Activated naive CD4-positive, alpha-beta T cell treated with anti-CD3 and anti-CD28 coated beads, Interleukin-2, amount 50 U/mL, for 72 hours (primary cell): ENCODE data around the gene CCL7. TPM values are rescaled to one million over a fixed set of nuclear protein-coding genes. Genes with fewer than 3 reads are reported as not detected.
"Not testable (repeated sequence)": the region's sequence is repeated elsewhere in the genome, so short reads cannot be mapped to it uniquely, and the experiment has no call there.

Source experiments
- ATAC-seq, 2 donors: fragments of 150-1000 bp; cut with Tn5 transposase; 2 replicates each; pipeline ENCODE4 v1.10.0; 2021; ENCODE audit warnings: mild to moderate bottlenecking in 2 of 2, moderate library complexity in 2 of 2
- DNase-seq, 2 donors: peaks; one replicate each; pipeline ENCODE4 v3.0.0; 2021 to 2022; ENCODE audit warnings: low spot score in 2 of 2
- H3K27ac Mint-ChIP-seq, 2 donors: one replicate each; pipeline ENCODE4 v1.8.0; 2022; ENCODE audit warnings: mild to moderate bottlenecking in 2 of 2, mixed read lengths in 2 of 2
- H3K36me3 Mint-ChIP-seq, 2 donors: one replicate each; pipeline ENCODE4 v1.8.0; 2022; ENCODE audit warnings: mixed read lengths in 2 of 2
- H3K9me3 Mint-ChIP-seq, 2 donors: one replicate each; pipeline ENCODE4 v1.8.0; 2022; ENCODE audit warnings: mixed read lengths in 2 of 2
- total RNA-seq, 2 donors: library from RNA; stranded (reverse); gene quantifications; one replicate each; pipeline ENCODE4 v1.2.3, GENCODE V29; 2022

The CCL7 gene
- not detected for total RNA-seq

GRCh38 chr17:34269969-34270368 is at the start of gene CCL7:
Gene CCL7 (plus strand): TSS chr17:34270221. CDS start chr17:34270291, 70 bp downstream.
- Mint-ChIP-seq H3K9me3 (no peaks in the 10 kb centered on the region), H3K36me3 (no peaks in the 10 kb centered on the region), H3K27ac (no peak within 1 kb of the TSS)
- no peak for ATAC-seq
- no peak for DNase-seq

DNA sequence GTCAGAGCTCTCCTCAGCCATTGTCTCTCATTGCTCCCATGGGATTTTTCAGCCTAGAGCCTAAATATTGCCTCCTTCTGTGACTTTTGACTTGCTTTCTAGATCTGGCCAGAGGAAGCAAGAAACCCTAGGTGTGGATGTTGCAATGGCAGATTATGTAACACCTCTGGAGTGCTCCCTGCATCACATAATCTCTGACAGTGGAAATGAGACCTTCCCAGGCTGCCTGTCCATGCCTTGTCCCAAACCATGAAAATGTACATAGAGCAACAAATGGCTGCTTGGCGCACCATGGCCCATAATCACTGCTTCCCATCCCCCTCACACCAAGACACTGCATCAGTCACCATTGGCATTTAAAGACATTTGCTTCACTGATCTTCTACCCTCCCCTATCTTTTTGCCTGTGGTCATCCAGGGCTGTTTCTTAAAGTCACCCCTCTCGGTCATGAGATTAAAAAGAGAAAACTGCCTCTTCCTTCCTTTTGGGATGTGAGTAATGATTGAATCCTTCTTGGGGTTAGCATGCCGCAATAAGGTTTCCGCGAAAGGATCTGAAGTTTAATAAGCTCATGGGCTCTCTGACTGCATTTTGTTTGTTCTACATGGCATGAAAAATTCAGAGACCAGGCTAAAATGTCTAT is 49.1 kb upstream of the CCL7 start:
- Mint-ChIP-seq H3K36me3 (no peaks in the 10 kb centered on the region), H3K27ac (no peak overlapping the region), H3K9me3 (no peaks in the 10 kb centered on the region)
- DNase-seq (no peak), ATAC-seq (no peak)

- DNase-seq: no peak
- no peak for ATAC-seq
- H3K9me3 Mint-ChIP-seq: no peaks in the 10 kb centered on the region
- no peak overlapping the region for H3K27ac Mint-ChIP-seq
- H3K36me3 Mint-ChIP-seq: no peaks in the 10 kb centered on the region
Measured at GRCh38 chr17:34221411-34221810, 48.6 kb upstream of the CCL7 start.

DNA sequence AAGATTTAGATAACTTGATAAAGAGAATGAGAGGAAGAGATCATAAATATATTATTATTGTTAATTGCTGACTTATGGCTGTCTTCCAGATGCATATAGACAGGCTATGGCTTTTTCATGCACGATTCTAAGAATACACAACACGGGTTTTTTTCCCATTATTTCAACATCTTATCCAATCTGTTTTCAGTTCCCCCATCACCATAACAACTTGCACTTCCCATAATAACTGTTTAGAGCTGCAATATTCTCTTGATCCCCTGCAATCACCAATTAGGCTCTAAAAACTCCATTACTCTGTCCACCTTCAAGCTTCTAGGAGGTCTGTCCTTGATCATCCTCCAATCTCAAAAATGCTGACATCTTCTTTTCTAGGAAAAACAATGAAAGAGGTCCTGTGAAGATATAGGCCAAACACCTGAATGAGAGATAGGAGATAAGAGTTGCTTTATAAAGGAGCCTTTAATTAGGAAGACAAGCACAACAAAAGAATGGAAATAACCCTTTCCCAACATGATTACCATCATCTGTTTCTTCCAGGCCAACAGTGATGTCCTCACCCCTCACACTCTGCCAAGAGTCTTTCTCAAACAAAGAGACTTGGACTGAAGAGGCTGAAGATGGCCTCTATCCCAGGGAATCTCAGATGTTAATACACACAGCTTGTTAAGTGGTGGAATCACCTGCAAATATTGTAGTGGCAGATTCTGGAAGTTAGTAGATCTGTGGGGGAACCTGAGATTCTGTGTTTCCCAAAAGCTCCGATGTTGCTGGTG is 47.1 kb upstream of the CCL7 start:
- DNase-seq: no peak
- no peak overlapping the region for H3K27ac Mint-ChIP-seq

DNA sequence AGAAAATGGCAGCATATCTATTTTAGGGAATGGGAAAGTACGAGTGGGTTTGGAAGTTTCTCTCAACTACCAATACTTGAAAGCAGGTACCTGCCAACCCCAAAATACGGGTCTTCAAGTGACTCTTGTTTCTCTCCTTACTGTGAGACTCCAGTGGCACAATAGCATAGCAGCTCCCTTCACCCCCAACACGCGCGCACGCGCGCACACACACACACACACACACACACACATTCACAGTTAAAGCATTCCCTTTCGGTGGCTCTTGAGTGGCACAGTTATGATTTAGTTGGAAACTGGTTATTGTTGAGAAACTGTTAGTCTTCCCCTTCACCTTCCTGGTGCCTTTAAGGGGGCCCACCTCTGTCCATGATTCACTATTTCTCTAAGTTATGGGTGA is 45.0 kb upstream of the CCL7 start:
- DNase-seq: no peak
- no peak for ATAC-seq
- Mint-ChIP-seq H3K9me3 (peaks cover 0 to 4% of the 10 kb centered on the region in 2 donors), H3K27ac (no peak overlapping the region), H3K36me3 (peaks cover 0 to 5% of the 10 kb centered on the region in 2 donors)

More for the DNA sequence above, 47.1 kb upstream of the CCL7 start:
- ATAC-seq: no peak
- Mint-ChIP-seq H3K9me3 (no peaks in the 10 kb centered on the region), H3K36me3 (no peaks in the 10 kb centered on the region)

DNA sequence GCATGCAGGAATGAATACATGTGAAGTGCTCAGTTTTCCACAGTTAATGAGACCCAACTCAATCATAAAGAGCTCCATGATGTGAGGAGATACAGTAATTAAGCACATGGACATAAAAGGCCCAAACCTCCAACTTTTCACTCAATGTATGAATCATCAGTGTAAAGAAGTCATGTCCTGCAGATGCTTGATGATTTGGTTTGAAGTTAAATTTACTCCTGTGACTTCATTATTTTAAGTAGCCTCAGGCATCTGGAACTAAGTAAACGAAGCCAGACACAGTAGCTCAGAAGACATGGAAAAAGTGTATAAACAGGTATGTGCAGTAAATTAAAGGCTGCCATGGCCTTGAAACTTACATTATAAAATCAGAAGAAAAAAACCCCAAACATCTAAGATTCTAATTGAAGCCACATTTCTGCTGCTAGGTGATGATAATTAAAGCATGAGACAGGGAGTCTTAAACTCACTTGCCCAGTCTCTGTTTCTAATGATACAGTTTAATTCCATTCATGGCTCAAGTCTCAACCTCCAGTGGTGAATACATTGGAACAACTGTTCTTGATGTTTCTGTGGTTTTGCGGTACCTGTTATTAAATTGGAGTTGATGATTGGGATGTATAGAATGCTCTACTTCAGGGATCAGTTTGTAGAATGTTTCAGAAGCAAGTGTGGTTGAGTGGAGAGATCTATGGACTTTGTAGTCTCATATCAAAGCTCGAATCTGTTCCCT is 43.8 kb upstream of the CCL7 start:
- Mint-ChIP-seq H3K27ac (no peak overlapping the region), H3K36me3 (peaks cover 0 to 5% of the 10 kb centered on the region in 2 donors), H3K9me3 (peaks cover 4% of the 10 kb centered on the region in 2 donors)
- ATAC-seq (no peak), DNase-seq (no peak)

DNA sequence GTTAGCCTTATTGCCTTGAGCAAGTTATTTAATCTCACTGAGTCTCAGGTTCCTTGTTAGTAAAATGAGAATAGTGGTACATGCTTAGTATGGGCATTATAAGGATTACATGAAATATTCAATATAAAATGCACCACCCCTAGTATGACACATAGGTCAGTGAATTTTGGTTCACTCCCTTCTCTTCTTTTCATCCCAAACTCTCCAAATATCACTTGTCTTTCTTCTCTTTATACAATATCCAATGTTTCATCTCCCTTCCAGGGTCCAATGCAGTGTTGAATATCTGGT is 43.3 kb upstream of the CCL7 start:
- peaks cover 4% of the 10 kb centered on the region in 2 donors for H3K9me3 Mint-ChIP-seq
- ATAC-seq (no peak), DNase-seq (no peak)
- peaks cover 0 to 5% of the 10 kb centered on the region in 2 donors for H3K36me3 Mint-ChIP-seq
- H3K27ac Mint-ChIP-seq: no peak overlapping the region

- not testable (repeated sequence) for ATAC-seq, DNase-seq, H3K27ac Mint-ChIP-seq, H3K36me3 Mint-ChIP-seq, H3K9me3 Mint-ChIP-seq
Measured at GRCh38 chr17:34227293-34227692, 42.7 kb upstream of the CCL7 start.

DNA sequence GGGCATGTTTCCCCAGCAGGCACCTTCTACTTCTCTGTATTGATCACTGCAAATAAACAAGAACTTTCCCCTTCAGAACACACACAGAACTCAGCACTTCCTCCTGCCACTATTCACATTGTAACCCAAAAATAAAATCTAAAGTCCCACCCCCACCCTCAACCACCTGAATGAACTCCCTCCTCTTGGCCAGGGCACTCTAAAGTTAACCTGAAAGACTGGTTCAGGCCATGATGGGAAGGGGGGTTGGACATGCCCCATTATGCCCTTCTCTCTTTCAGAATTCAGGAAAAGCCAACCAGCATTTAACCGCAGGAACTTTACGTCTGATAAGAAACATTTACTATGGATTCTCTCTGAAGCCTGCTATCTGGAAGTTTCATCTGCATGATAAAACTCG is 42.3 kb upstream of the CCL7 start:
- ATAC-seq (no peak), DNase-seq (no peak)
- Mint-ChIP-seq H3K9me3 (peaks cover 4% of the 10 kb centered on the region in 2 donors), H3K36me3 (peaks cover 0 to 5% of the 10 kb centered on the region in 2 donors), H3K27ac (no peak overlapping the region)

- no peak overlapping the region for H3K27ac Mint-ChIP-seq
- peaks cover 0 to 5% of the 10 kb centered on the region in 2 donors for H3K36me3 Mint-ChIP-seq
- no peak for DNase-seq
- H3K9me3 Mint-ChIP-seq: peaks cover 4% of the 10 kb centered on the region in 2 donors
- no peak for ATAC-seq
Measured at GRCh38 chr17:34228781-34229180, 41.2 kb upstream of the CCL7 start.

DNA sequence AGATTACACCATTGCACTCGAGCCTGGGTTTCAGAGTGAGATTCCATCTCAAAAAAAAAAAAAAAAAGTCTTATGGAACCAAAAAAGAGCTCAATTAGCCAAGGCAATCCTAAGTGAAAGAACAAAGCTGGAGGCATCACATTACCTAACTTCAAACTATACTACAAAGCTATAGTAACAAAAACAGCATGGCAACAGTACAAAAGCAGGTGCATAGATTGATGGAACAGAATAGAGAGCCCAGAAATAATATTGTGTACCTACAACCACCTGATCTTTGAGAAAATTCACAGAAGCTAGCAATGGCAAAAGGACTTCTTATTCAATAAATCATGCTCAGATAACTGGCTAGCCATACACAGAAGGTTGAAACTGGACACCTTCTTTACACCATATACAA is 39.7 kb upstream of the CCL7 start:
- Mint-ChIP-seq H3K9me3 (peaks cover 4% of the 10 kb centered on the region in 2 donors), H3K27ac (no peak overlapping the region), H3K36me3 (peaks cover 0 to 5% of the 10 kb centered on the region in 2 donors)
- ATAC-seq (no peak), DNase-seq (no peak)

DNA sequence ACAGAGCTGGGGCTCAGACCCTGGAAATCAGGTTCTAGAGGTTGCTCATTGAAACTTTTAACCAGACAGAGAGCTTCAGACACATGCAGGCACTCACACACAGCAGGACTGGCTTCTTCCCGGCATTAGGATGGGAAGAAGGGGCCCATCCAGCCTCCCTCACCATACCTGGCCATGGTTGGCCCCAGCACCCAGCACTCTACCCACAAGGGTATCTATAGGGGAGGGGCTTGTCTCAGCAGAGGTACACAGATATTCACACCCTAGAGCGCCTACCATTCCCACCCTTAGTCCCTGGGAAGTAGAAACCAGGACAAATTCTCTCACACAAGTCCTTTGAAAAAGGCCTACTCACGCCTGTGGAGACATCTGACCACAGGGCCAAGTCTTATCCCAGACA is 35.4 kb upstream of the CCL7 start:
- DNase-seq (no peak), ATAC-seq (no peak)
- Mint-ChIP-seq H3K27ac (no peak overlapping the region), H3K9me3 (peaks cover 1 to 4% of the 10 kb centered on the region in 2 donors), H3K36me3 (peaks cover 0 to 2% of the 10 kb centered on the region in 2 donors)

- DNase-seq (no peak), ATAC-seq (no peak)
- Mint-ChIP-seq H3K27ac (no peak overlapping the region), H3K36me3 (no peaks in the 10 kb centered on the region), H3K9me3 (peaks cover 0 to 2% of the 10 kb centered on the region in 2 donors)
Measured at GRCh38 chr17:34235389-34236028, 34.5 kb upstream of the CCL7 start.

GRCh38 chr17:34236281-34236892 is 33.6 kb upstream of the CCL7 start:
- Mint-ChIP-seq H3K9me3 (no peaks in the 10 kb centered on the region), H3K36me3 (no peaks in the 10 kb centered on the region), H3K27ac (no peak overlapping the region)
- ATAC-seq (no peak), DNase-seq (no peak)

DNA sequence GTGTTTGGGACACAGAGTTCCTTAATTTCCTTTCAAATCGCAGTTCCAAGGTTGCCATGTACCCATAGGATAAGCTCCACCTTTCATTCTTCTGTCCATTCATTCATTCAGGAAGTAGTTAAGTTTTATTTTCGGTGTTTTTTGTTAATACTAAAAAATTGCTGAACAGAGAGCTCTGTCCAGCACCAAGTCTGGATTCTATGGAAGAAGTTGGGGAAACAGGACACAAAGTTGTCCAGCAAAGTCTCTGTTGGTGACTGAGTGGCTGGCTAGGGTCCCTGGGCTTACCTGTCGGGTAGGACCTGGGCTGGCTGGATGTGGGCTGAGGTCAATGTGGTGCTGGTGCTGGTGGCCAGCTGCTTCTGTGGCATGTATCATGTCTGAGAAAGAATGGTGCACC is 32.6 kb upstream of the CCL7 start:
- no peaks in the 10 kb centered on the region for H3K9me3 Mint-ChIP-seq
- no peak overlapping the region for H3K27ac Mint-ChIP-seq
- no peak for DNase-seq
- ATAC-seq: no peak
- H3K36me3 Mint-ChIP-seq: no peaks in the 10 kb centered on the region

GRCh38 chr17:34241062-34241461 is 29.0 kb upstream of the CCL7 start:
- H3K36me3 Mint-ChIP-seq: no peaks in the 10 kb centered on the region
- H3K27ac Mint-ChIP-seq: no peak overlapping the region
- no peak for ATAC-seq
- no peak for DNase-seq
- H3K9me3 Mint-ChIP-seq: no peaks in the 10 kb centered on the region
